HEK293T (cell line): ENCODE results near the gene CMTM4.
"Not testable (repeated sequence)": the region's sequence is repeated elsewhere in the genome, so short reads cannot be mapped to it uniquely, and the experiment has no call there.

Source experiments
- CTCF ChIA-PET: fragments of 350-600 bp; formaldehyde crosslinking; extraction: SDS; loops from one replicate; lab custom pipeline; 2021; ENCODE audit warnings: antibody characterized with exemption, inconsistent platforms; lab: Yijun Ruan, JAX
- POLR2A ChIA-PET: fragments of 350-600 bp; formaldehyde crosslinking; extraction: SDS; loops from one replicate; lab custom pipeline; 2020; ENCODE audit warnings: antibody characterized with exemption, inconsistent platforms; lab: Yijun Ruan, JAX
- DNase-seq: peaks from one replicate; pipeline ENCODE4 v3.0.0; 2012; ENCODE audit warnings: mixed read lengths; ENCODE audit errors: extremely low spot score
- ARNT ChIP-seq: fragments of 450-650 bp; IDR thresholded peaks from 2 replicates; pipeline ENCODE4 v1.6.1; 2017; ENCODE audit warnings: mild to moderate bottlenecking
- BHLHE40 ChIP-seq: fragments of 450-650 bp; IDR thresholded peaks from 2 replicates; pipeline ENCODE4 v1.6.1; 2016; ENCODE audit warnings: mild to moderate bottlenecking, moderate library complexity, borderline replicate concordance
- CTBP1 ChIP-seq: fragments of 450-650 bp; IDR thresholded peaks from 2 replicates; pipeline ENCODE4 v1.6.1; 2016; ENCODE audit warnings: borderline replicate concordance
- ELF4 ChIP-seq: fragments of 450-650 bp; IDR thresholded peaks from 2 replicates; pipeline ENCODE4 v1.6.1; 2017; ENCODE audit warnings: antibody characterized with exemption
- FOXA1 ChIP-seq: fragments of 450-650 bp; IDR thresholded peaks from 2 replicates; pipeline ENCODE4 v1.6.1; 2016; ENCODE audit warnings: mild to moderate bottlenecking
- FOXK2 ChIP-seq: fragments of 450-650 bp; IDR thresholded peaks from 2 replicates; pipeline ENCODE4 v1.6.1; 2016; ENCODE audit warnings: mild to moderate bottlenecking
- FOXM1 ChIP-seq: fragments of 450-650 bp; IDR thresholded peaks from 2 replicates; pipeline ENCODE4 v1.6.1; 2017; ENCODE audit warnings: mild to moderate bottlenecking, borderline replicate concordance
- HDGF ChIP-seq: fragments of 450-650 bp; IDR thresholded peaks from 2 replicates; pipeline ENCODE4 v1.6.1; 2017; ENCODE audit warnings: antibody characterized with exemption, borderline replicate concordance
- L3MBTL2 ChIP-seq: fragments of 450-650 bp; conservative IDR thresholded peaks from 2 replicates; pipeline ENCODE4 v1.6.1; 2016; ENCODE audit warnings: mild to moderate bottlenecking
- LEF1 ChIP-seq: fragments of 450-650 bp; IDR thresholded peaks from 2 replicates; pipeline ENCODE4 v1.6.1; 2017; ENCODE audit warnings: mild to moderate bottlenecking, borderline replicate concordance
- NFRKB ChIP-seq: fragments of 450-650 bp; IDR thresholded peaks from 2 replicates; pipeline ENCODE4 v1.6.1; 2016; ENCODE audit warnings: mild to moderate bottlenecking, moderate library complexity
- PKNOX1 ChIP-seq: fragments of 450-650 bp; IDR thresholded peaks from 2 replicates; pipeline ENCODE4 v1.6.1; 2016
- SP1 ChIP-seq: fragments of 450-650 bp; IDR thresholded peaks from 2 replicates; pipeline ENCODE4 v1.6.1; 2017
- SUZ12 ChIP-seq: fragments of 450-650 bp; IDR thresholded peaks from 2 replicates; pipeline ENCODE4 v1.6.1; 2016; ENCODE audit warnings: mild to moderate bottlenecking
- TARDBP ChIP-seq: fragments of 450-650 bp; IDR thresholded peaks from 2 replicates; pipeline ENCODE4 v1.6.1; 2016
- ZNF384 ChIP-seq: fragments of 450-650 bp; IDR thresholded peaks from 2 replicates; pipeline ENCODE4 v1.6.1; 2016

The CMTM4 gene

GRCh38 chr16:66596986-66597848 lies 99.3 kb downstream of the CMTM4 start:
- ChIA-PET CTCF (interaction anchor here (0.7 to 1.7 kb wide), 2 partner anchors 10 to 11 kb away, joined by 6 to 8 read pairs; no protein-coding TSS in a partner anchor), POLR2A (no interaction called here)

GRCh38 chr16:66596559-66596958 lies 100.0 kb downstream of the CMTM4 start:
- CTCF ChIA-PET, POLR2A ChIA-PET, DNase-seq: not testable (repeated sequence)

More at GRCh38 chr16:66596986-66597848, 99.3 kb downstream of the CMTM4 start:
- no peak for DNase-seq
- TF ChIP-seq HDGF (no peak), L3MBTL2 (no peak), SUZ12 (no peak), TARDBP (no peak), CTBP1 (no peak), NFRKB (no peak), ZNF384 (no peak), SP1 (no peak), PKNOX1 (no peak), ARNT (no peak), FOXM1 (no peak), LEF1 (no peak), ELF4 (no peak), BHLHE40 (no peak), FOXA1 (no peak), FOXK2 (no peak)

- TF ChIP-seq FOXK2 (no peak), PKNOX1 (no peak), SUZ12 (no peak), LEF1 (no peak), TARDBP (no peak), ARNT (no peak), ZNF384 (no peak), FOXM1 (no peak), FOXA1 (no peak), ELF4 (no peak), NFRKB (no peak), CTBP1 (no peak), SP1 (no peak), L3MBTL2 (no peak), BHLHE40 (no peak), HDGF (no peak)
- ChIA-PET CTCF (interaction anchor here (0.7 kb wide), 1 partner anchor 76 kb away, joined by 5 read pairs; no protein-coding TSS in a partner anchor), POLR2A (no interaction called here)
- DNase-seq, result no peak
Measured at GRCh38 chr16:66594739-66595138, 101.8 kb downstream of the CMTM4 start.

GRCh38 chr16:66592814-66593213 lies 103.7 kb downstream of the CMTM4 start:
- DNase-seq, result no peak
- TF ChIP-seq CTBP1, result no peak
- no peak for TF ChIP-seq SUZ12
- no peak for TF ChIP-seq BHLHE40
- TF ChIP-seq NFRKB, result no peak
- TF ChIP-seq FOXM1, result no peak
- TF ChIP-seq FOXK2, result no peak
- no peak for TF ChIP-seq FOXA1
- ChIA-PET CTCF (no interaction called here), POLR2A (no interaction called here)

GRCh38 chr16:66592241-66592640 lies 104.3 kb downstream of the CMTM4 start:
- ChIA-PET CTCF (no interaction called here), POLR2A (no interaction called here)
- no peak for DNase-seq
- TF ChIP-seq PKNOX1 (no peak), FOXA1 (no peak), NFRKB (no peak), HDGF (no peak), CTBP1 (no peak), ELF4 (no peak), ZNF384 (no peak), BHLHE40 (no peak), LEF1 (no peak), SUZ12 (no peak), ARNT (no peak), L3MBTL2 (no peak), FOXM1 (no peak), SP1 (no peak), FOXK2 (no peak), TARDBP (no peak)

GRCh38 chr16:66591018-66591417 lies 105.5 kb downstream of the CMTM4 start:
- no peak for DNase-seq
- CTCF ChIA-PET, result interaction anchor here (0.7 kb wide), 1 partner anchor 17 kb away, joined by 4 read pairs; no protein-coding TSS in a partner anchor
- TF ChIP-seq FOXK2, result no peak
- no peak for TF ChIP-seq PKNOX1
- TF ChIP-seq NFRKB, result no peak
- POLR2A ChIA-PET, result no interaction called here
